CD4-positive, alpha-beta T cell treated with Interleukin-12 subunit alpha and Interleukin-12 subunit beta, for 1 hour (primary cell): ENCODE measurements around the gene SSUH2.

Source experiments
- DNase-seq: peaks from one replicate; pipeline ENCODE4 v3.0.0-alpha.2; 2020

The SSUH2 gene

GRCh38 chr3:8578282-8578681, 66.3 kb downstream of the SSUH2 start:
- DNase-seq = no peak

- no peak for DNase-seq
Measured at GRCh38 chr3:8576841-8577571, 67.6 kb downstream of the SSUH2 start.

GRCh38 chr3:8576436-8576835, 68.2 kb downstream of the SSUH2 start:
- no peak for DNase-seq

- no peak for DNase-seq
Measured at GRCh38 chr3:8575364-8576104, 69.1 kb downstream of the SSUH2 start.

GRCh38 chr3:8574670-8575322, 69.8 kb downstream of the SSUH2 start:
- no peak for DNase-seq

- no peak for DNase-seq
Measured at GRCh38 chr3:8574040-8574669, 70.4 kb downstream of the SSUH2 start.

- no peak for DNase-seq
Measured at GRCh38 chr3:8573342-8573926, 71.2 kb downstream of the SSUH2 start.

- peak; percentile 6 for DNase-seq
Measured at GRCh38 chr3:8571256-8571655, 73.3 kb downstream of the SSUH2 start.
